ENCODE data around the gene KCNIP4. TPM values are rescaled to one million over a fixed set of nuclear protein-coding genes. Genes with fewer than 3 reads are reported as not detected.

The KCNIP4 gene
- total RNA-seq, 1 donor from 2014 or later = not detected

DNA sequence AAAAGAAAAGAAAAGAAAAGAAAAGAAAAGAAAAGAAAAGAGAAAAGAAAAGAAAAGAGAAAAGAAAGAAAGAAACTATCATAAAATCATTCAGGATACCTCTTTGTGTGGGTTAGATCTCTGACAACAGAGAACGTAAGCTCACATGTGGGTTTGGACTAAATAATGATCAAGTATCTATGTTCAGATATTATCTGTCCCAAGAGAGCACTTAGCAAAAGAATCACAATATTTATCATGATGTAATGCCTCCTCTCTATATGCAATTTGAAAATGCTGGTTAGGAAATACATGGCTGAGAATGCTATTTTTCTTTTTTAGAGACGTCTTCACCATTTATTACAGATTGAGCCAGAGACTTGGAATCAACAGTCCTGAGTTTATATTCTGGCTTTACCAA lies 191.3 kb downstream of the KCNIP4 start:
- ATAC-seq = no peak

- no peak for ATAC-seq
These were observed 195.3 kb downstream of the KCNIP4 start for GRCh38 chr4:21753084-21753760.

DNA sequence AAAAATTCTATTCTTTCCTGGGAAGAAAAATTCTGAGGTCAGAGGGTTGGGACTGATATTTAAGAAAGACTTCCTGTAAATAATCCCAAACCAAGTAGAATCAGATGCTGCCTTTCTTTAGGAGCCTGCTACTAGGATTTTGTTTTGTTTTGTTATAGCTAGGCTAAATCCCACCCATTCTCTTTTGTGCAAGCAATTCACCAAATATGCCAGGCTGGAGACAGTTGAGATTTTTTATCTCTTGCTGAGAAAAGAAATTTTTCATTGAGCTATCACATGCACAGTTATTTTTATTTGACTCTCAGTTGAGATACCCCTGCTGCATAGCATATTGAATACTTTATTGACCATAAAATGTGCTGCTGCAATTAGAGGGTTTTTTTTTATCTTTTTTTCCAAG lies 196.0 kb downstream of the KCNIP4 start:
- no peak for ATAC-seq

DNA sequence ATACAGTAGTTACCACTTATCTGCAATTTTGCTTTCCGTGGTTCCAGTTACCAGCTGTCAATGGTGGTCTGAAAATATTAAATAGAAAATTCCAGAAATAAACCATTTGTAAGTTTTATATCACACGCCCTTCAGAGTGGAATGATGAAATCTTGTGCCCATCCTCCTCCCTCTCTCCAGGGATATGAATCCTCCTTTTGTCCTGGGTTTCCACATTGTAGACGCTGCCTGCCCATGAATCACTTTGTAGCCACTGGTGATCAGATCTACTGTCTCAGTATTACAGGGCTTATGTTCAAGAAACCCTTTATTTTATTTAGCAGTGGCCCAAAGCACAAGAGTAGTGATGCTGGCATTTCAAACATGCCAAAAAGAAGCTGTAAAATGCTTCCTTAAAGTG lies 198.6 kb downstream of the KCNIP4 start:
- ATAC-seq = no peak

- ATAC-seq = no peak
These were observed 199.2 kb downstream of the KCNIP4 start for GRCh38 chr4:21749412-21749811.

GRCh38 chr4:21744046-21744445 lies 204.5 kb downstream of the KCNIP4 start:
- no peak for ATAC-seq

DNA sequence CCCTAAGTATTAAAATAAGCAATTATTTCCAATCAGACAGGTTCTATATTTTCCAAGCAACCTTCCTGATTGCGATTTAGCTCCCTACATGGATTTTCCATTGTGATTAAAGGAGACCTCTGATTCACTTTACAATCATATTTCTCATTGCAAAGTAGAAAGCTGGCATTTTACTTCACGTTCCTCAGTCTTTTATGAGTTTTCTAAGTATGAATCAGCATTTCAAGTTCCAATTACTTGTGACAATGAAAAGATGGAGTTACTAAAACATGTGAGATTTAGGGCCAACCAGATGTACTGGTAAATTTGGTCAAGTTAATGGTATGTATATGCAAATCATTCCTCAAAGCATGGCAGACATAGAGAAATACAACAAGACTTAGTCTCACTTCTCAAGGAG lies 206.2 kb downstream of the KCNIP4 start:
- no peak for ATAC-seq

DNA sequence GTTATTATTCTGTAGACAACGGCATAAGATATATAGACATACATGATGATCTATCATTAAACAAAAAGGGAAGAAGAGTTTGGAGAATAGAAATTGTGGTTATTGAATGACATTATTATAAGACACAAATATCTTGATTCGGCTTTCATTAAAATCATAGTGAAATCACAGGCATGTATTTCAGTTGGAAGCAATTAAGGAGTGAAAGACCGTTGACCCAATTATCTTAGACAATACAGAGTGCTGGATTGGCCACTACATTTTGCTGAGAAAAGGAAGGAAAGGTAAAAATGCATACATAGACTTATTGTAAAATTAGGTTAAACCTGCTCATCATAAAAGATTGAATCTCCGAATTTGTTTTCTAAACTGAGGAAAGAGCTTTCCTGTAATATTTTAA lies 209.8 kb downstream of the KCNIP4 start:
- ATAC-seq = no peak

- ATAC-seq = no peak
These were observed 212.7 kb downstream of the KCNIP4 start for GRCh38 chr4:21735866-21736265.

- ATAC-seq = no peak
These were observed 214.5 kb downstream of the KCNIP4 start for GRCh38 chr4:21733894-21734630.

- ATAC-seq = no peak
These were observed 220.3 kb downstream of the KCNIP4 start for GRCh38 chr4:21728304-21728703.

- no peak for ATAC-seq
These were observed 222.2 kb downstream of the KCNIP4 start for GRCh38 chr4:21726255-21726815.

- no peak for ATAC-seq
These were observed 226.3 kb downstream of the KCNIP4 start for GRCh38 chr4:21722157-21722839.

DNA sequence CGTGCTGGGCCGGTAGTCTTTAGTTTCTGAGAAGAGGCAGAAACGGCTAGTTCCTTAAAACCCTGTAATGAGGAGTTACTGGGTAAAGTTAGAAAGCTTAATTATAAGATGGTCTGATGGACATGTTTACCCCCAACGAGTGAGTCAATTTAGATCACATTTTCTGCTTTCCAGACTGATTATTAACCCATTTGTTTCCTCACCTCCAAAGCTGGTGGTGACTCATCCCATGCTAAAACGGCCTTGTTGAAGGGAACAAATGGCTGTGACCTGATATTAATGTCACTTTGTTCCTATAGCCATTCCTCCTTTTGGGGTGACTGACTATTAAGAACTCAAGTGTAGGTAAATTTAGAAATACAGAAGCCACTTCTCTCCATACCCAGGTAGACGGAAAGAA lies 232.0 kb downstream of the KCNIP4 start:
- no peak for ATAC-seq

GRCh38 chr4:21710179-21710835 lies 238.3 kb downstream of the KCNIP4 start:
- ATAC-seq = no peak

DNA sequence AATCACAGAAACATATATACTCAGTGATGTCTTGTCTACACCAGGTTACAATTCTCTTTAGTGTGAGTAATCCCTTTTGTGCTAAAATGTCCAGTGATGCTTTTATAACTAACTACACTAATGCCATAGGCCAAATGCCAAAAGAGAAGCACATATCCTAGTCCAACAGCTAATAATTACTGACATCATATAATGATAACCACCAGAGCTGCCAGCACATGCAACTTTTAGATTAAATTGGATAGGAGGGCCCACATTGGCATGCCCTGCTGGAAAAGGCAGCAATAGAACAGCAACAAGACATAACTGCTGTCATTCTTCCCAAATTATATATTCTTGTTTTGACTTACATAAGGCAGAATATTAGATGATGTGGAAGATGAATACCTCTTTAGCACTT lies 238.8 kb downstream of the KCNIP4 start:
- ATAC-seq = no peak

- ATAC-seq = no peak
These were observed 239.5 kb downstream of the KCNIP4 start for GRCh38 chr4:21709031-21709430.

- no peak for ATAC-seq
These were observed 249.1 kb downstream of the KCNIP4 start for GRCh38 chr4:21699446-21699845.

DNA sequence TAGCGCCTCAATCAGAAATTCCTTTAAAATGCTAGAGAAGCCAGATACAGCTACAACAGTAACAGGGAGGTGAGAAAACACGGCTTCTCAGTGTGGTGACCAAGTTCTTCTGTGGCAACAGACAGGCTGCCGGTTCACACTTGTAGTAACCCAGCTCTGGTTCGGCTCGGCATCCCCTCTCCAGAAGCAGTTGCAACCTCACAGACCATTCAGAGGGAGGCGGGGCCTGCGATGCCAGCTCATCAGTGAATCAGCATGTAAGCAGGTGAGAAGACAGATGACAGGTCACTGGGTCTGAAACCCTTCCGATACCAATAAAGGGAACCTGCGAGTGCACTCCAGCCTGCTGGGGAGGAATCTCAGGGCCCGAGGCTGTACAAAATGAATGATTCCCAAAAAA lies 251.0 kb downstream of the KCNIP4 start:
- peak; percentile 66 for ATAC-seq

DNA sequence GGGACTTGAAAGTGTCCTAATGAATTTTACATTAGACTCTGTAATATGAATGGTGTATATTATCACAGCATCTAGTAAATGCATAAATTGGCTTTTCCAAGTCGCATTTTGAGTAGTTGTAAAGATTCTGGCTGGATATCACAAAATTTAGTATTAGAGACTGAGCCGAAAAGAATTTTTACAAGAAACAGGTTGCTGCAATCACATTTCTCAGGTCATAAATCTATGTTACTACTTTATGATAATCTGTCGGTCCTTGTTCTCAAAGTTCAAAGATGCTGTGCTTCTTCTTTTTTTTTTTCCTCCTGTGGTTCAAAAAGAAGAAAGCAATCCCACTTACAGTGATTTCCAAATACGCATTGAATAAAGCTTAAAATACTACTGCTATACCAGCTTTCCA lies 253.4 kb downstream of the KCNIP4 start:
- no peak for ATAC-seq

DNA sequence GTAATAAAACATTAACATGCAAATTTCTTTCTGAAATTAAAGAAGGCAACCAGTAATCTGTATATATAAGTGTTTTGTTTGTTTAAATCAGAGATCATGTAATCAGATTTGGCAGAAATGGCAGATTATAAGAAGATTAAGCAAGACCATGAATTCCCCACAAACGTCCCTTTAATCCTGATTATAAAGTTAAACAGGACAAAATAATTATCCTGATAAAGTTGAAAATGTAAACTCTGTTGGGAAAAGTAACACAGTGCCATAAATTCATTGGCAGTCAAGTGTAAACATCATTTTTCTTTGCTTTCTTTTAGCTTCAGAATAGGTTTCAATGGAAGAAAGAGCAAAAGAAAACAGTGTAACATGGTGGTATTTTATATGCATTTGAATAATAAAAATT lies 256.3 kb downstream of the KCNIP4 start:
- ATAC-seq = no peak

- no peak for ATAC-seq
These were observed 259.8 kb downstream of the KCNIP4 start for GRCh38 chr4:21688596-21689265.

All from esophagus mucosa (tissue), 1 donor.